HCT116 (cell line): ENCODE measurements around the gene APOM. TPM values are rescaled to one million over a fixed set of nuclear protein-coding genes. Genes with fewer than 3 reads are reported as not detected.
A peak's percentile ranks its signal among the peaks of the same experiment; 100 is the strongest.

Source experiments
- ATAC-seq: fragments of 200-7000 bp; cut with Tn5 transposase; 2 replicates; pipeline ENCODE4 v1.9.1; 2020; ENCODE audit warnings: mild to moderate bottlenecking, moderate library complexity
- BruUV-seq: library from RNA; stranded (reverse); fragments of 400-500 nt; replicated peaks from 2 replicates; lab custom pipeline; 2021; lab: Mats Ljungman, UMichigan
- CTCF ChIA-PET: fragments of 300-600 bp; sonication (Branson Sonifier 250); formaldehyde crosslinking; loops from one replicate; lab custom pipeline; 2021; ENCODE audit warnings: antibody characterized with exemption; lab: Charles Lee
- POLR2A ChIA-PET: fragments of 300-600, 350-600 bp; sonication (Branson Sonifier 250); formaldehyde crosslinking; loops from one replicate; lab custom pipeline; 2021; ENCODE audit warnings: antibody characterized with exemption; lab: Charles Lee
- RAD21 ChIA-PET, 2 experiments: fragments of 300-600 bp; sonication (Branson Sonifier 250); formaldehyde crosslinking; loops; one replicate each; lab custom pipeline; 2023; ENCODE audit warnings: low total read pairs in 2 of 2; ENCODE audit not compliant: uncharacterized antibody in 2 of 2, unreplicated experiment in 2 of 2, low non-redundant PET in 1 of 2; lab: Charles Lee
- DNase-seq: peaks from one replicate; pipeline ENCODE4 v3.0.0-alpha.2; 2010; ENCODE audit warnings: low read depth, low spot score
- H2AFZ ChIP-seq: fragments of 200-600 bp; shearing (Covaris generic), sonication (generic); 2 replicates; pipeline ENCODE4 v1.6.1; 2017; ENCODE audit warnings: low read depth, mixed run types, mixed read lengths, antibody characterized with exemption, low read length; ENCODE audit not compliant: poor library complexity, severe bottlenecking
- H3K27ac ChIP-seq: 2 replicates; pipeline ENCODE4 v1.5.1; 2012; ENCODE audit warnings: low read depth, low read length
- H3K27me3 ChIP-seq: fragments of 200-600 bp; sonication (generic); 2 replicates; pipeline ENCODE4 v1.6.1; 2016; ENCODE audit warnings: mixed run types, low read length, mixed read lengths; ENCODE audit not compliant: insufficient read depth
- H3K36me3 ChIP-seq, 2 experiments: fragments of 200-500 bp in 1 of 2; fragments of 200-600 bp in 1 of 2; sonication (Bioruptor generic) in 1 of 2; sonication (generic) in 1 of 2; 2 replicates each; pipeline versions ENCODE4 v1.5.1 to v1.6.1; 2014 to 2016; ENCODE audit warnings: low read length in 2 of 2, inconsistent platforms in 1 of 2, mixed read lengths in 1 of 2, mixed run types in 1 of 2; ENCODE audit not compliant: insufficient read depth in 2 of 2, control insufficient read depth in 1 of 2
- H3K4me1 ChIP-seq, 2 experiments: fragments of 200-600 bp in 1 of 2; sonication (generic) in 1 of 2; 2 replicates each; pipeline versions ENCODE4 v1.5.1 to v1.6.1; 2012 to 2017; ENCODE audit warnings: low read length in 2 of 2, inconsistent platforms in 1 of 2, mild to moderate bottlenecking in 1 of 2, mixed read lengths in 1 of 2, mixed run types in 1 of 2, moderate library complexity in 1 of 2; ENCODE audit not compliant: insufficient read depth in 2 of 2, control insufficient read depth in 1 of 2
- H3K4me2 ChIP-seq: fragments of 200-600 bp; sonication (generic); 2 replicates; pipeline ENCODE4 v1.6.1; 2017; ENCODE audit warnings: mixed run types, low read length, mixed read lengths
- H3K4me3 ChIP-seq, 2 experiments: fragments of 200-600 bp in 1 of 2; sonication (generic) in 1 of 2; replicated peaks in 1 of 2; 2 replicates each; pipeline ENCODE4 v1.5.1; 2011 to 2016; ENCODE audit warnings: low read length in 2 of 2, control low read depth in 1 of 2, low read depth in 1 of 2, mild to moderate bottlenecking in 1 of 2, mixed read lengths in 1 of 2, mixed run types in 1 of 2
- H3K79me2 ChIP-seq: fragments of 200-600 bp; sonication (generic); 2 replicates; pipeline ENCODE4 v1.6.1; 2017; ENCODE audit warnings: mild to moderate bottlenecking, mixed run types, low read length, moderate library complexity, mixed read lengths; ENCODE audit not compliant: insufficient read depth
- H3K9ac ChIP-seq: fragments of 200-600 bp; sonication (generic); 2 replicates; pipeline ENCODE4 v1.6.1; 2016; ENCODE audit warnings: low read length, mixed read lengths
- H3K9me2 ChIP-seq: fragments of 200-600 bp; sonication (generic), shearing (Covaris generic); 2 replicates; pipeline ENCODE4 v1.6.1; 2017; ENCODE audit warnings: mixed run types, mild to moderate bottlenecking, moderate library complexity; ENCODE audit not compliant: insufficient read depth
- H3K9me3 ChIP-seq, 2 experiments: fragments of 200-500 bp in 1 of 2; fragments of 200-600 bp in 1 of 2; sonication (Bioruptor generic) in 1 of 2; sonication (generic) in 1 of 2; 2 replicates each; pipeline ENCODE4 v1.6.1; 2014 to 2017; ENCODE audit warnings: low read length in 2 of 2, mixed read lengths in 2 of 2, inconsistent platforms in 1 of 2, low read depth in 1 of 2, mild to moderate bottlenecking in 1 of 2, mixed run types in 1 of 2, moderate library complexity in 1 of 2; ENCODE audit not compliant: control insufficient read depth in 1 of 2, insufficient read depth in 1 of 2
- H4K20me1 ChIP-seq: fragments of 200-600 bp; sonication (generic), shearing (Covaris generic); 2 replicates; pipeline ENCODE4 v1.6.1; 2017; ENCODE audit warnings: mixed run types, mild to moderate bottlenecking, moderate library complexity; ENCODE audit not compliant: insufficient read depth
- ATF3 ChIP-seq: IDR thresholded peaks from 2 replicates; pipeline ENCODE4 v1.6.1; 2012
- CBX3 ChIP-seq: IDR thresholded peaks from 2 replicates; pipeline ENCODE4 v1.6.1; 2012; ENCODE audit warnings: low read depth
- CEBPB ChIP-seq: IDR thresholded peaks from 2 replicates; pipeline ENCODE4 v1.6.1; 2012; ENCODE audit warnings: low read depth
- CTCF ChIP-seq, 3 experiments: fragments of 200-600 bp in 1 of 3; sonication (generic) in 1 of 3; IDR thresholded peaks in 2 of 3; conservative IDR thresholded peaks in 1 of 3; 2 replicates each; pipeline ENCODE4 v1.5.1; 2012 to 2017; ENCODE audit warnings: low read depth in 2 of 3, low read length in 2 of 3, antibody characterized with exemption in 1 of 3, borderline replicate concordance in 1 of 3, control low read depth in 1 of 3, mild to moderate bottlenecking in 1 of 3, mixed read lengths in 1 of 3, mixed run types in 1 of 3, moderate library complexity in 1 of 3; ENCODE audit not compliant: insufficient read depth in 1 of 3
- ELF1 ChIP-seq: IDR thresholded peaks from 2 replicates; pipeline ENCODE4 v1.6.1; 2012; ENCODE audit warnings: low read depth, borderline replicate concordance
- EZH2 ChIP-seq: fragments of 200-600 bp; sonication (generic); IDR thresholded peaks from 2 replicates; pipeline ENCODE4 v1.6.1; 2017; ENCODE audit warnings: antibody characterized with exemption, mixed run types
- FOSL1 ChIP-seq: IDR thresholded peaks from 2 replicates; pipeline ENCODE4 v1.6.1; 2012; ENCODE audit warnings: low read depth
- MAX ChIP-seq: IDR thresholded peaks from 2 replicates; pipeline ENCODE4 v1.6.1; 2012
- POLR2A ChIP-seq: IDR thresholded peaks from 2 replicates; pipeline ENCODE4 v1.7.0; 2011; ENCODE audit warnings: borderline replicate concordance; ENCODE audit not compliant: insufficient read depth, insufficient read length; ENCODE audit errors: extremely low read depth
- POLR2AphosphoS5 ChIP-seq: IDR thresholded peaks from 2 replicates; pipeline ENCODE4 v1.6.1; 2011; ENCODE audit warnings: mild to moderate bottlenecking, low read depth, low read length, moderate library complexity
- RAD21 ChIP-seq: IDR thresholded peaks from 2 replicates; pipeline ENCODE4 v1.6.1; 2012; ENCODE audit warnings: low read depth, mild to moderate bottlenecking
- SIN3A ChIP-seq: IDR thresholded peaks from 2 replicates; pipeline ENCODE4 v1.6.1; 2012; ENCODE audit warnings: low read depth
- SP1 ChIP-seq: IDR thresholded peaks from 2 replicates; pipeline ENCODE4 v1.6.1; 2012; ENCODE audit warnings: low read depth
- TCF7L2 ChIP-seq: IDR thresholded peaks from 2 replicates; pipeline ENCODE4 v1.7.0; 2011; ENCODE audit warnings: borderline replicate concordance, inconsistent platforms; ENCODE audit not compliant: insufficient read depth, insufficient read length; ENCODE audit errors: extremely low read depth
- ZFX ChIP-seq: fragments of 450-650 bp; IDR thresholded peaks from 2 replicates; pipeline ENCODE4 v1.6.1; 2017
- ZNF274 ChIP-seq: fragments of 200-500 bp; sonication (Bioruptor generic); IDR thresholded peaks from 2 replicates; pipeline ENCODE4 v1.6.1; 2014; ENCODE audit warnings: mild to moderate bottlenecking, low read depth, low read length, inconsistent platforms
- intact Hi-C: fragments of 100-400 bp; cut with micrococcal nuclease; formaldehyde crosslinking; loops from 2 replicates; pipeline ENCODE4 v1.10.0; 2022
- total RNA-seq: library from RNA; stranded (reverse); gene quantifications from one replicate; pipeline ENCODE4 v1.2.1, GENCODE V29; 2021; ENCODE audit not compliant: unreplicated experiment

APOM gene
- total RNA-seq, 1 experiment from 2014 or later, result 2.2 TPM

- CTCF ChIA-PET, result no interaction called here
- Histone ChIP-seq H4K20me1 (no peaks in the 10 kb centered on the region), H3K9me3 (no peaks in the 10 kb centered on the region), H3K9me2 (no peaks in the 10 kb centered on the region), H3K36me3 (peaks cover 50 to 56% of the 10 kb centered on the region in 2 experiments; a peak in 3 of 4 replicates), H3K4me3 (no peak overlapping the region), H3K27ac (no peak overlapping the region), H3K27me3 (no peaks in the 10 kb centered on the region), H3K4me2 (no peak overlapping the region)
- no peak for DNase-seq
- POLR2A ChIA-PET, result no interaction called here
- no peak for ATAC-seq
- TF ChIP-seq ATF3, result no peak
- TF ChIP-seq TCF7L2, result no peak
- no peak for TF ChIP-seq SIN3A
- TF ChIP-seq RAD21, result no peak
- no peak for TF ChIP-seq ELF1
- TF ChIP-seq, all 23 proteins: peak for 0
- Histone ChIP-seq H3K9ac (no peak overlapping the region), H3K4me1 (no peaks in the 10 kb centered on the region), H3K79me2 (peaks cover 12% of the 10 kb centered on the region; the same call in 1 of the 2 replicates), H2AFZ (no peak overlapping the region)
- RAD21 ChIA-PET, result interaction anchor here in 1 of 2 experiments (0.7 kb wide), 1 partner anchor 41 kb away, joined by 12 read pairs; no protein-coding TSS in a partner anchor
- intact Hi-C loops, result no loop called here
- BruUV-seq, result no TSS peak
Observed at GRCh38 chr6:31642798-31643570, 12.7 kb upstream of the APOM start.

- intact Hi-C loops, result no loop called here
- ChIA-PET RAD21 (no interaction called here), POLR2A (no interaction called here), CTCF (no interaction called here)
- H3K9me2 ChIP-seq, result no peaks in the 10 kb centered on the region
- peaks cover 57 to 66% of the 10 kb centered on the region in 2 experiments; a peak in 3 of 4 replicates for H3K36me3 ChIP-seq
- H3K4me2 ChIP-seq, result no peak overlapping the region
- no peaks in the 10 kb centered on the region for H4K20me1 ChIP-seq
- ATAC-seq, result peak; percentile 48
- DNase-seq, result no peak
- H3K27me3 ChIP-seq, result no peaks in the 10 kb centered on the region
- no peaks in the 10 kb centered on the region for H3K4me1 ChIP-seq
- H3K27ac ChIP-seq, result no peak overlapping the region
- H3K79me2 ChIP-seq, result peaks cover 19% of the 10 kb centered on the region
- H3K9me3 ChIP-seq, result no peaks in the 10 kb centered on the region
- no peak overlapping the region for H3K4me3 ChIP-seq
- no peak overlapping the region for H3K9ac ChIP-seq
- no TSS peak for BruUV-seq
- no peak overlapping the region for H2AFZ ChIP-seq
- TF ChIP-seq CTCF (IDR thresholded peaks at IDR 0.05 in 2 of 3, conservative IDR thresholded peaks at IDR 0.05 in 1 of 3; ENCODE audit: borderline replicate concordance in 1 of 3, insufficient read depth in 1 of 3, low read depth in 2 of 3, low read length in 2 of 3) (no peak), SP1 (no peak), ZFX (no peak), RAD21 (no peak), EZH2 (no peak), POLR2AphosphoS5 (no peak), POLR2A (no peak), FOSL1 (no peak), MAX (no peak), CBX3 (no peak), CEBPB (no peak), ZNF274 (no peak), SIN3A (no peak)
Observed at GRCh38 chr6:31643818-31644454, 11.8 kb upstream of the APOM start.
